HG03575 (cell line): ENCODE data around the gene SLAIN2.

ENCODE experiments used
- ATAC-seq: cut with Tn5 transposase; IDR thresholded peaks from one replicate; pipeline ENCODE4 v1.9.1; 2021; ENCODE audit not compliant: unreplicated experiment, insufficient number of reproducible peaks, low FRiP score; ENCODE audit errors: extremely low read depth

SLAIN2 gene

GRCh38 chr4:48361012-48361400 lies 19.7 kb downstream of the SLAIN2 start:
- no peak for ATAC-seq

- no peak for ATAC-seq
These were observed 25.3 kb downstream of the SLAIN2 start for GRCh38 chr4:48366611-48367010.

DNA sequence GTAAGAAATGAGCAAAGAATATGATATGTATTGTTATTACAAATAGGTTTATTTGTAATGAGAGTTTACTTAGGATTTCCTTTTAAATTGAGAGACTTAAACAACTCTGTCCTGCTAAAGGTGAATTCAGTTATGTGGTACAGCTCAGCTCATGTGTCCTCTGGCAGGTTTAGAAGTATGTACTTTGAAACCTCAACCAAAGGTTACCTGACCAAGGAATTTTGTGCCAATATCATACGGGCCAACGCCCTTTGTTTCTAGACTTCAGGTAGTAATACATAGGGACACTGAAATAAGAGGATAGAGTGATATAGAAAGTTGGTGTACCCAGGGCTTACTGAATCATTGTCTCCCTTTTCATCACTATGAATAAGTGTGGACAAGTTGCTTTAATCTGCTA lies 25.7 kb downstream of the SLAIN2 start:
- ATAC-seq: no peak

DNA sequence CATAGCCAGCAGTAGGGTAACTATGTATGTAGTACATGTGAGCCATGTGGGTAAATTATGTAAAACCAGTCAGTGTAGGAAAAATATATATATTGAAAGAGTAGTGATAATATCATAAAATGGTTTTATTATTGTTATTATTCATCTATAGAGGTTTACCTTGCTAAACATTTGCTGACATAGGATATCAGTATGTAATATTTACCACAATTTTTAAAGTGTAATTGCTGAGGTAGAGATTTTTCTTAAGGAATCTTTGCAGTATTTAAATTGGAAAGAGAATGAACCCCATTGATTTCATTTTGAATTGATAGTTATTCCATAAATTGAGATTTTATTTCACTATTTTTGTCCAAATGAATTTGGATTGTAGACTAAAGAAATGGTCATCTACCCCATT lies 27.1 kb downstream of the SLAIN2 start:
- no peak for ATAC-seq

DNA sequence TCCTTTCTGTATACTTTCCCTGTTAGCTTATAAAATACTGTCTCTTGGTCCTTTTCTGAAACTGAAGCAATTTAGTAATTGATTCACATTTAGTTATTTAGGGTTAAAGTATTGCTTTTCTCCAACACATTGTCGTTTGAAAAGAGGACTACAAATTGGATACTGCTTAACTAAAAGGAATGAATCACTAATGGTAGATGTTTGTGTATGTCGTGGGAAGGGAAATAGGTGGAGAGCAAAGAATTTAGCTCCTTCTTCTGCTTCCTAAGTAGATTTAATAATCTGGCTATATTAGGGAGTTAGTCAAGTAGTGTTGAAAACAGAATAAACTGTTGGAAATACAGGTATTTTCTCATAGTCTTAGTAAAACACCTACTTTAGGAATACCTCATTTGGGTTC lies 27.9 kb downstream of the SLAIN2 start:
- no peak for ATAC-seq

DNA sequence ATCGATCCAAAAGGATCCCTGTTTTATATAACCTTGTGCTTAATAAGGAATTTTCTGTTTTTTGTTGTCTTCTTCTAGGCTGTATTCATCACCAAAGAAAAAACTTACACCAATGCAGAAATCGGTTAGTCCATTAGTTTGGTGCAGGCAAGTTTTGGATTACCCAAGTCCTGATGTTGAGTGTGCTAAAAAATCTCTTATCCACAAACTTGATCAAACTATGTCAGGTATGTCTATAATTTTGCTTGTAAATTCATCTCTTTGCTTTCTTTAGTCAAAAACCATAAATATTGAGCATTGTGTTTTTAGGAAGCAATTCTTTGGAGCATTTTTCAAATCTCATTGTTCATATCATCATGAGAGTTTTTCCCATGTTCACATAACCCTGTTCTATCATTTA lies 28.4 kb downstream of the SLAIN2 start:
- ATAC-seq: no peak

DNA sequence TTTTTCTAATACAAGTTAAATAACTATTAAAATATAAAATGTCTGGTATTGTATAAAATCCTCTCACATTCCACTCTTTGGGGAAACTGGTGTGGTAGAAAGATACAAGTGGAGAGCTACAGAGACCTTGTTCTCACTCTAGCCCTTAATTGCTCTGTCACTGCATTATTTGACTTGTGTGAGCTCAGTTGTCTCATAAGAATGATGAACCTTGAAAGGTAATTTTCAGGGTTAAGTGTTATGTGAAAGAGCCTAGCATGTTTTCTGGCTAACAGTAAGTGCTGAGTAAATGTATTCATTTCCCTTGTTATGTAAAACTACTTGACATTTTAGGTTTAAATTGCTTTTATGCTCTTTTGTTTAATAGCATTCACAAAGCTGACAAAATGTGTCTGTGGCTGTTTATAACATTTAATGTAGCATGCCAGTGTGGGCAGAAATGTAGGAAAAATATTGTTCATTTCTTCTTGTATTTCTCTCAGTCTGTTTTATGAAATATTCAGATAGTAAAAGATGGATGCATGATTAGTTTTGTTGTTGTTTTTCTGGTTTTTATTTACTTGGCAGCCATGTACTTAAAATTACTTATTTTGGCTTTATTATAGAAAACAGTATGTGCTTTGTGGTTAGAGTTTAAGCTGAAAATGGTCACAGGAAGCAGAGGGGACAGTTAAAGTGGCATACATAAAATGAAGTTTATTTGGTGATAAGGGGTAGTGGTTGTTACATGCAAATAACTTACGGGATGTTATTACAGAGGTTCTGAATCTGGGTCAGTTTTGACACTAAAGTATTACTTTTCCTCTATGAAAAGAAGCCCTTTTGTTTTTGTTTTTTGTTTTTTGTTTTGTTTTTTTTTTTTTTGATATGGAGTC lies 29.2 kb downstream of the SLAIN2 start:
- no peak for ATAC-seq

GRCh38 chr4:48372272-48372671 lies 30.9 kb downstream of the SLAIN2 start:
- no peak for ATAC-seq

GRCh38 chr4:48375651-48376304 lies 34.4 kb downstream of the SLAIN2 start:
- no peak for ATAC-seq

GRCh38 chr4:48379587-48380180 lies 38.4 kb downstream of the SLAIN2 start:
- no peak for ATAC-seq

- ATAC-seq: no peak
These were observed 39.3 kb downstream of the SLAIN2 start for GRCh38 chr4:48380583-48381167.

GRCh38 chr4:48388525-48389154 lies 47.3 kb downstream of the SLAIN2 start:
- no peak for ATAC-seq

DNA sequence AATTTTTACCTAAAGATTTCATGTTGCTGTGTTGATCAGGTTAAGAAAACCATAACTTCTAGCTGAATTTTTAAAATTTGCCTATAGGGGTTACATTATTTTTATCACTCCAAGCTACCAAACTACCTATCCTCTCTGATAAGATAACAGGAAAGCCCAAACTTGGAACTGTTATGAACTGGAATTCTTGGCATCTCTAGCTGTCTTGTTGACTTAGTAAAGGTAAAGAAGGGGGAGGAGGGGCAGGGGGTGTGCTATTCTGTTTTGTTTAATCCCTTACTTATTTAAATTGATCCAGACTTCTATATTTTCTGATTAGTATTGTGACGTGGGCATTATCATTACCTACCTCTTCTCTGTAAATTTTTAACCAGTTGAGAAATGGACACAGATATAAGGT lies 54.7 kb downstream of the SLAIN2 start:
- ATAC-seq: no peak

DNA sequence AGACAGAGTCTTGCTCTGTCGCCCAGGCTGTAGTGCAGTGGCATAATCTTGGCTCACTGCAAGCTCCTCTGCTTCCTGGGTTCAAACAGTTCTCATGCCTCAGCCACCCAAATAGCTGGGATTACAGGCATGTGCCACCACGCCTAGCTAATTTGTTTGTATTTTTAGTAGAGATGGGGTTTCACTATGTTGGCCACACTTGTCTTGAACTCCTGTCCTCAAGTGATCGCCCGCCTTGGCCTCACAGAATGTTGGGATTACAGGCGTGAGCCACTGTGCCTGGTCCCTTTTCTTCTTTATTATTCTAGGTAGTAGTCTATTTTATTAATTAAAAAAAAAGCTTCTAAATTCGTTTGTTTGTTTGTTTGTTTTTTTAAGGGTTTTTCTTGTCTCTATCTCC lies 59.1 kb downstream of the SLAIN2 start:
- no peak for ATAC-seq

GRCh38 chr4:48403358-48403757 lies 62.0 kb downstream of the SLAIN2 start:
- no peak for ATAC-seq

DNA sequence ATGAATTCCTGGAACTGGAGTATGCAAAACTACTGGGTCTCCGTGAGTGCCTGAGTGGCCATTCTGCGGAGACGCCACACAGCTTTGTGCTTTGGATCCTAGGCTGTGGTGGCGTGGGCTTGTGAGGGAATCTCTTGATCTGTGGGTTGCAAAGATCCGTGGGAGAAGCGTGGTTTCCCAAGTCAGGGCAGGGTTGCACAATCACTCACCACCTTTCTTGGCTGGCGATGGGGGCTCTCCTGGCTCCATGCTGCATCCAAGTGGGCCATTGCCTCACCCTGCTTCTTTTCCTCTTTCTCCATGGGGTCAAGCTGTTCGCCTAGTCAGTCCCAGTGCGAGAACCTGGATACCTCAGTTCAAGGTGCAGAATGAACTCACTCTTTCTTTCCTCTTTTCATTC lies 62.5 kb downstream of the SLAIN2 start:
- ATAC-seq: no peak

DNA sequence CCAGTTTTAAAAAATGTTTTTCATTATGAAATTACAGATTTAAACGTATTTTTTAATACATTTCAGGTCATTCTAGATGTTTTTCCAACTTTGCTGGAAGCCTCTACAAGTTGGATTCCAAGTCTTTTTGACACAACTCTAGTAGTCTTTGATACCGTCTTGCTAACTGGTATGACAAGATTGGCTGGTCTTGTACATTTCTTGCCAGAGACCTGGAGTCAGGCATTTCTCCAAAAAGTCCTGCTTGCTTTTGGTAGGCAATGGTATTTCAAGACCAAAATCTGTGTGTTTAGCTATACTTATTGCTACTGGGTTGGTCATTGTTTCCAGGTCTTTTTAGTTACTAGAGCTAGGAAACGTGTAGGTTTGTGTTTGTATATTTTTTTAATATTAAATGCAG lies 64.6 kb downstream of the SLAIN2 start:
- ATAC-seq: no peak

- ATAC-seq: no peak
These were observed 67.9 kb downstream of the SLAIN2 start for GRCh38 chr4:48409203-48409602.

DNA sequence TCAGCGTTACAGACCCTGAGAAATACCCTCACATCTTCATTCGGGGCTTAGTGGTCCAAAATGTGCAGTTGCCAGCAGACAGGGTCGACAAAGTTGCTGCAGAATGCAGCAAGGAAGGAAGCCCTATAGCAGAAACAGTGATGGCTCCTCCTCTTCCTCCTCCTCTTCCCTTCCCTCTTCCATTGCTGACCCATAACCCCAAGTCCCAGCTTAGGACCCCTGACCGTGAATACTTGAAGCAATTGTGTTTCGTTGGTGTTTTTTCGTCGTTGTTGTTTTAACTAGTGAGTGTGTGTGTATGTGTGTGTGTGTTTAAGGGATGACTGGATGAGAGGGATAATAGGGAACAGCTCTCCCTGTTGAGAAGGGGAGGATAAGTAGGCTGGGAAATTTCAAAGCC lies 69.5 kb downstream of the SLAIN2 start:
- no peak for ATAC-seq
